Measurements from ENCODE around the gene NCKAP5.

NCKAP5 gene

GRCh38 chr2:132804051-132804450 lies 764.2 kb downstream of the NCKAP5 start:
- DNase-seq (ENCODE audit: low spot score), result peak; percentile 61

- DNase-seq (ENCODE audit: low spot score), result no peak
These were observed 769.9 kb downstream of the NCKAP5 start for GRCh38 chr2:132798341-132798740.

DNA sequence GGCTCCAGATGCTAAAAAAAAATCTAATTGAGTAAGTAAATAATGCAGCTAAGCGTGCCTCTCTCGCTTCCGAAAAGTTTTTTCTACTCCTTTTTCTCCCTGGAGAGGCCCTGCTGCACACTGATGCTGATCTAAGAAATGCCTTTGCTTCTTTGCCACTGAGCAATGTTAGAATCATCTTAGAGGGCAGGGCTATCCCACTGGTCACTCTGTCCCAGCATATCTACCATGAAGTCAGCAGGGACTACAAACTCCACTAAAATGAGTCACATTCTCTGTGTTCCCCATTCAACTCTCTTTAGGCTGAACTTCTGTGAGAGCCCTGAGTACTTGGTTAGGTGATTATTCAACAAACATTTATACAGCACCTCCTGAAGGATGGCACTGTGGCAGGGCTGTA lies 770.7 kb downstream of the NCKAP5 start:
- DNase-seq (ENCODE audit: low spot score), result peak; percentile 76

GRCh38 chr2:132797071-132797470 lies 771.2 kb downstream of the NCKAP5 start:
- no peak for DNase-seq (ENCODE audit: low spot score)

DNA sequence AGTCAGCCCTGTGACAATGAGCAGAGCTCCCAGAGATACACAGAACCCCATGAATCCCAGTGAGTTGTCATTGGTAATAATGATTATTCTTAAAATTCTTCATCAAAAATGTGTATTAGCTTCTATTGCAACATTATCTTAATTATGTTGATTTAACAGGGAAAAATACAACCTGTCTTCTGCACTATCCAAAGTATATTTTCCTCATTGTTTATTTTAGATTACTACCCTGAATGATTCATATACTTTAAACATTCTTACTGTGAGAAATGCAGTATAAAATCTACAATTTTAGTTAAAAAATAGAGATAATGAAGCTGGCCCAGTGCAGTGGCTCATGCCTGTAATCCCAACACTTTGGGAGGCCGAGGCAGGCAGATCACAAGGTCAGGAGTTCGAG lies 773.0 kb downstream of the NCKAP5 start:
- no peak for DNase-seq (ENCODE audit: low spot score)

GRCh38 chr2:132793532-132793931 lies 774.7 kb downstream of the NCKAP5 start:
- DNase-seq (ENCODE audit: low spot score), result no peak

- DNase-seq (ENCODE audit: low spot score), result no peak
These were observed 778.0 kb downstream of the NCKAP5 start for GRCh38 chr2:132790207-132790785.

DNA sequence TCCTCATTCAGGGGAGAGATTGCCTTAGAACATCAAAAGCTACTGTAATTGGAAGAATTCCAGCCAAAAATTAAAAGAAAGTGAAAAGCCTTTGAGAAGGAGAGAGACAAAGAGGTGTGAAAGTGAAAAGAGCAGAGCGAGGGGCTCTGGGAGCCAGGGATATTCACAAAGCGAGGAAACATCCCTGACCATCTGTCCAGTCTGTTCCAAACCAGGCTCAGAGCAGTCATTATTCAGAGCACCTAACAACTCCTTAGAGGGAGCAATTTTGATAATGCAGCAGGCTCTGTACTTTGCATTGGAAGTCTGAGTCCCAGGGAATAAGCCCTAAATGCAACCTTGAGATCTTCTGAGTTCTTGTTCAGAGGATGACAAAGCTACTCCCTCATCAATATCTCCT lies 779.2 kb downstream of the NCKAP5 start:
- DNase-seq (ENCODE audit: low spot score), result no peak

DNA sequence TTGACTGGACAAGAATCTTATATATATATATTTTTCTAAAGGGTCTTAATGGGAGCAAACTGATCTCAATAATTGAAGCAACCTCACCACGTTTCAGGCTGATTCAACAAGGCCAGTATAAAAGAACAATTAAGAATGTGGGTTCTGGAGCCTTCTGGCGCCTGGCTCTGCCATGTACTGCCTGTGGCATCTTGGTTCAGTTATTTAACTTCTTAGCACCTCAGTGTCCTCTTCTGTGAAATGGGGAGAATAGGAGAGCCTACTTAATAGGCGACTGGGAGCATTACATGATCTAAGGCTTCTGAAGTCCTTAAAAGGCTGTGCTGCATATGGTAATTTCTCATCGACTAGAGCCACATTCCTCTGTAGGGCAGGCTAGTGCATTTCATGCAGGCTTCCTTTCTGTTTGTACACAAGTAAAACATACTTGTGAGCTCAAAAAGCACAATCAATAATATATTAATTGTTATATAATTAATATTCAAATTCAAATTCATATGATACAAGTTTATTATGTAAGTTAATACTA lies 779.9 kb downstream of the NCKAP5 start:
- no peak for DNase-seq (ENCODE audit: low spot score)

DNA sequence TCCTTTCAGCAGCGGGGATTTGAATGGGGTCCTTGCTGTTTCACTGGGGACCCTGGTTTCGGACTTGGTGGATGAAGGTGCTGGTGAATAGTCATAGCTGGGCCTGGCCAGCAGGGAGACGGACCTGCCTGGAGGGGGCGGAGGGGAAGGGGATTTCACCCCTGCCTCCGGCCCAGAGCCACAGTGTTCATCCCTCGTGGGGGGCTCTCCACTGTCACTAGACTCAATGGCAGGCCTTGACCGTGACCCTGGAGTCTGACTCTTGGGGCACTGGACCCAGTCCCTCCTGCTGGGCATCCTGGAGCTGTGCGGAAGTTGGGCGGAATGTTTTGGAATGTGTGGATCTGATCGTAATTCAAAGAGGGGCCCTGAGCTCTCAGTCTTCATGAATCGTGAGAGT lies 784.4 kb downstream of the NCKAP5 start:
- no peak for DNase-seq (ENCODE audit: low spot score)

DNA sequence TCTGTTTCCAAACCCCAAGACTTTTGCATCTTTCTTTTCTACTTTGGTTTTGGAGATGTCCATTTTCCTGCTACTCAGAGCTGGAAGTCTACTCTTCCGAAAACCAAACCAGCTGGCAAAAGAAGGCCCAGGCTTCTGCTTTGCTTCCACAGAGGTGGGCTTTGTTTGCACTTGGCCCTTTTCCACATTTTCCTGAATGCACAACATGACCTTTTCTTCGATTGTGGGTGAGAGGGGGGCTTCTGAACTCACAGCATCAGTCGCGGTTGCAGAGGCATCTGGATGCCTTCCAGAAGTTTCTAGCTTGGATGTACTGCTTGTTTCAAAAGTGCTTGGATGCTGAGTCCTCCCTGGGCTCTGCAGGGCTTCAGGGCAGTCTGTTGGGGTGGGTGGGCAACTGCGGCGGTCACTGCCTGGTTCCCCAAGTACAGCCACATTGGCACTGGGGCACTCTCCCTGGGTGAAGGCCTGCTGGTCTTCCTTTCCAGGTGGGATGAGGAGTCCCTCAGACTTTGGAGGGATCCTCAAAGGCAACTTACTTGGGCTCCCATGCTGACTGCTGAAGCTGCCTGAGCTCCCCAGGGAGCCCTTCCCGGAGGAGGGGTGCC lies 786.0 kb downstream of the NCKAP5 start:
- DNase-seq (ENCODE audit: low spot score), result no peak

DNA sequence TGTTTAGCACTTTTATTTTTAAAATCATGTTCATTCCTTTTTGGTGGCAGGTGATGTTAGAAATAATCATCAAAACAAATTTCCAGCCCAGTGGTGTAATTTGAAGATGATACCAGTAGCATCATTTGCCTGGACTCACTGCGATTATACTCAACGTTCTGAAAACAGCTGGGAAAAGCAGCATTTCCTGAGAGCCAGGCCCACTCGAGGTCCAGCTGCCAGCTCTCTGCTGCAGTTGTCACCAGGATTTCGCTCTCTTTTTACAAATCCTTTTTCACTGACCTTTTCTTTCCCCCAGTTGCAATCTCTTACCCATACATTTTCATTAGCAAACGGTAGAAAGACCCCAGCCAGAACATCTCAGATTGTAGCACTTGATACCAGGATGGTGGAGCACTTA lies 787.6 kb downstream of the NCKAP5 start:
- DNase-seq (ENCODE audit: low spot score), result no peak

DNA sequence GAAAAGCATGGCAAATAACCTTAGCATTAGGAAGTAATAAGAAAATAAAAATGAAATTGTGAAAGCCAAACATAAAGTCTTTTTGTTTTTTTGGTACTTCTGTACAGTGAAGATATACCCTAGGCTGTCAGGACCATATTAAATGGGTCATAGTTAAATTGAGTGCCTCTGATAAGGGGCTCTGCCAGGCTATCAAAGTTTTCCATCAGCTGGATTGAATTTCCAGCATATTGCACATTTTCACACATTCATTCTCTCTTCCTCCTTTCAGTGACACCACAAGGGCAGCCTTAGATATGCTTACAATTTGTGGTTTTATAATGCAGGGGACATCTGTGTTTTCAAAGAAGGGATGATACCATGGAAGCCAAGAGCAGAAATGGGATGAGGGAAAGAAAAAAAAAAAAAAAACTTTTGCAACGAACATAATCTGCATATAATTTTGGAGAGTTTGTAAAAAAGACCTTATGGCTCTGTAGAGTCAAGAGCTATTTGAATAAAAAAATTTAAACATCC lies 789.0 kb downstream of the NCKAP5 start:
- no peak for DNase-seq (ENCODE audit: low spot score)

GRCh38 chr2:132776287-132776686 lies 792.0 kb downstream of the NCKAP5 start:
- no peak for DNase-seq (ENCODE audit: low spot score)

DNA sequence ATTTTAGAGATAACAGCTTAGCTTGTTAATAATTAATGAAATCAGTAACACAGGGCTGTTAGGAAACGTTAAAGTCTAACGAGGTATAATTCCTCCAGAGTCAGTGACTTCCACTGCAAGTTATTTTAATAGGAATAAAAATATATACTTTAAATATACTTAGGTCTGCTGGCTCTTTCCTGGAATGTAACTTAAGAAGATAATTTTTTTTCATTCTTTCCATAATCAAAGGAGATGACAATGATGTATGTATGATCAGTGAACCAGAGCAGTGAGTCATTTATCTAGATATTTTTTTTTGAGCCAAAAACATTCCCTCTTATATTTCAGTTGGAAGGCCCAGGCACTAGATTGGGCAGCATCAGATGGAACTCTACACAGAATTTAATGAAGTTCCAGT lies 794.1 kb downstream of the NCKAP5 start:
- no peak for DNase-seq (ENCODE audit: low spot score)

GRCh38 chr2:132773331-132773730 lies 794.9 kb downstream of the NCKAP5 start:
- DNase-seq (ENCODE audit: low spot score), result no peak

- DNase-seq (ENCODE audit: low spot score), result no peak
These were observed 795.9 kb downstream of the NCKAP5 start for GRCh38 chr2:132772340-132772739.

- no peak for DNase-seq (ENCODE audit: low spot score)
These were observed 801.7 kb downstream of the NCKAP5 start for GRCh38 chr2:132766573-132766972.

DNA sequence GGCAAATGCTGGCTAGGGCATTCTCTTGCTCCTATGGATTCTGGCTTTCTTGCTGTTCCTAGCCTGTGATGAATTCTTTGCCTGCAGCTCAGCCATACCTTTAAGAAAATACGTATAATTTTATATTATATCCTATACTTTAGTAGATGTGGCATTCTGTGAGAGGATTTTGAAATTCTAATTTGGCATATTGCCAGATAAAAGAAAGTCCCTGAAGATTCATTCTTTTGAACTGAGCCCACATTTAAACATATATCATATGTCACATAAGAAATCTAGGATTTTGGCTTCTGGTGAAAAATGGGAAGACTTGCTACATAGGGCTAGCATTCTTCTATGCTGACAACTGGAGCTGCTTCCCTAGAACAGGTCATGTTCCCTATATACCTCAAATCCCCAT lies 806.8 kb downstream of the NCKAP5 start:
- DNase-seq (ENCODE audit: low spot score), result no peak

DNA sequence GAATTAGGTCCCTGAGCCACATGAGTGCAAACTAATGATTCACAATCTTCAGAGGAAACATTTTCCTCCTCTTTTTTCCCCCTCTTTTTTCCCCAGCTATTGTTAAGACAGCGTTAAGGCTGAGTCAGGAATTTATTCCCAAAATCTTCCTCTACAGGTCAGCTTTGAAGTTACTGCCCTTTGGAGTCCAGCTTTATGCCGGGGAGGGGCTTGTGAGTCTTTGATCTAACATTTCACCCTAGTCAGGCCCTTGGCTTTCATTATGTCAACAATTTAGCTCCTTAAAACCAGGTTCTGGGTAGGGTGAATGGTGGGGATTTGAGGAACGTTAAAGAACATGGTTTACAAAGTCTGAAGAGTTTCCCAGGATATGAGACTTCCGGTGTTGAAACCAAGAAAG lies 807.3 kb downstream of the NCKAP5 start:
- DNase-seq (ENCODE audit: low spot score), result no peak

GRCh38 chr2:132760405-132760804 lies 807.9 kb downstream of the NCKAP5 start:
- DNase-seq (ENCODE audit: low spot score), result no peak

DNA sequence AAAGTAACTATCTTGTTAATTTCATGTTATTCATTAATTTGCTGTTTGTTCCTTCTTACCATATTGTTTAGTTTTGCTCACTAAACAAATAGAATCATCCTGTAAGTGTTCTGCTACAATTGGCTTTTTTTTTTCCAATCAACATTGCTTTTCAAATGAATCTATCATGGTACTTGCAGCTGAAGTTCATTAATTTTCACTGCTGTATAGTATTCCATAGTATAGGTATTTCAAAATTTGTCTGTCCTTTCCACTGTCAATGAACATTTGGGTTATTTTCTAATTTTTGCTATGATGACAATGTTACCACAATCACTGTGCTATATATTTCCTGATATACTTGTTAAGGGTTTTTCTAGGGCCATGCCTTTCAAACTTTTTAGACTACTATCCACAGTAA lies 809.3 kb downstream of the NCKAP5 start:
- no peak for DNase-seq (ENCODE audit: low spot score)

DNA sequence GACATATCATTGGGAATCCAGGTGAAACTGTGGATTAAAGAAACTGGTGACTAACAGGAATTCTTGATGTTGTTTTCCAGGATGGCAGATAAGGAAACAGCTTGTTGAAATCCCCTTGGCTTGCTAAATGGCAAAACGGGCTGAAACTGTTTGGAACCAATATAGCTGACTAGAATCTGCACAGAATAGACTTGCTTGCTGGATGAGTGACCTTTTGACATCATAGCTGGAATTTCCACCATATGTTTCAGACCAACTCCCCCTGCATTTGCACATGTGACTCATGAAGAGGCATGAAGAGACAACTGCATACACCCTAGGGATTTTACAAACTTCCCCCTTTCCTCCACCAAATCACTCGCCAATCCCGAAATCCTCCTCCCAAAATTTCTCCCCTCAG lies 810.6 kb downstream of the NCKAP5 start:
- DNase-seq (ENCODE audit: low spot score), result no peak

Measured in AG20443 (cell line).